NCI-H1436 treated with DMSO at 0.1 percent for 48 hours (cell line): Measurements from ENCODE around the gene NEURL2.
"Not testable (repeated sequence)": the region's sequence is repeated elsewhere in the genome, so short reads cannot be mapped to it uniquely, and the experiment has no call there.

Source experiments
- DNase-seq: peaks from one replicate; lab custom pipeline; 2025; lab: John Stamatoyannopoulos, UW

The NEURL2 gene

GRCh38 chr20:45898285-45898684 is 7.3 kb upstream of the NEURL2 start:
- no peak for DNase-seq

GRCh38 chr20:45897692-45898091 is 6.7 kb upstream of the NEURL2 start:
- no peak for DNase-seq

- no peak for DNase-seq
These were observed 6.3 kb upstream of the NEURL2 start for GRCh38 chr20:45897289-45897688.

GRCh38 chr20:45896641-45897161 is 5.7 kb upstream of the NEURL2 start:
- DNase-seq, result no peak

- DNase-seq, result no peak
These were observed 3.8 kb upstream of the NEURL2 start for GRCh38 chr20:45894797-45895196.

GRCh38 chr20:45893831-45894230 is 2.8 kb upstream of the NEURL2 start:
- no peak for DNase-seq

- no peak for DNase-seq
These were observed 2.0 kb upstream of the NEURL2 start for GRCh38 chr20:45892828-45893500.

GRCh38 chr20:45892049-45892825 is 1.2 kb upstream of the NEURL2 start:
- DNase-seq, result no peak

GRCh38 chr20:45890077-45890984 is 677 bp downstream of the NEURL2 start:
- DNase-seq, result no peak

- DNase-seq, result no peak
These were observed 2.3 kb downstream of the NEURL2 start for GRCh38 chr20:45888681-45889080.

GRCh38 chr20:45887346-45887715 is 3.7 kb downstream of the NEURL2 start, which contains the start of gene SPATA25:
Gene SPATA25, minus strand, starts transcription at chr20:45887622. Its CDS starts 32 bp downstream, at chr20:45887590.
- no peak for DNase-seq

- no peak for DNase-seq
These were observed 4.2 kb downstream of the NEURL2 start for GRCh38 chr20:45886590-45887345.

- no peak for DNase-seq
These were observed 7.9 kb downstream of the NEURL2 start for GRCh38 chr20:45883100-45883469.

- DNase-seq, result no peak
These were observed 8.4 kb downstream of the NEURL2 start for GRCh38 chr20:45882469-45883099.

- peak; percentile 90 for DNase-seq
These were observed 9.8 kb downstream of the NEURL2 start, which contains the start of gene ZSWIM1 for GRCh38 chr20:45880988-45881788. Gene ZSWIM1, plus strand, starts transcription at chr20:45881227. Its CDS starts 1,366 bp downstream, at chr20:45882593.

GRCh38 chr20:45878076-45878761 is 12.8 kb downstream of the NEURL2 start:
- DNase-seq, result no peak

- no peak for DNase-seq
These were observed 16.4 kb downstream of the NEURL2 start for GRCh38 chr20:45874576-45874975.

- DNase-seq, result not testable (repeated sequence)
These were observed 16.9 kb downstream of the NEURL2 start for GRCh38 chr20:45874104-45874481.

GRCh38 chr20:45873409-45874103 is 17.5 kb downstream of the NEURL2 start:
- no peak for DNase-seq
